LoVo (cell line): Measurements from ENCODE around the gene RCBTB2.

ENCODE experiments used
- DNase-seq: peaks from one replicate; pipeline ENCODE4 v3.0.0-alpha.2; 2016; ENCODE audit warnings: low spot score

The RCBTB2 gene

DNA sequence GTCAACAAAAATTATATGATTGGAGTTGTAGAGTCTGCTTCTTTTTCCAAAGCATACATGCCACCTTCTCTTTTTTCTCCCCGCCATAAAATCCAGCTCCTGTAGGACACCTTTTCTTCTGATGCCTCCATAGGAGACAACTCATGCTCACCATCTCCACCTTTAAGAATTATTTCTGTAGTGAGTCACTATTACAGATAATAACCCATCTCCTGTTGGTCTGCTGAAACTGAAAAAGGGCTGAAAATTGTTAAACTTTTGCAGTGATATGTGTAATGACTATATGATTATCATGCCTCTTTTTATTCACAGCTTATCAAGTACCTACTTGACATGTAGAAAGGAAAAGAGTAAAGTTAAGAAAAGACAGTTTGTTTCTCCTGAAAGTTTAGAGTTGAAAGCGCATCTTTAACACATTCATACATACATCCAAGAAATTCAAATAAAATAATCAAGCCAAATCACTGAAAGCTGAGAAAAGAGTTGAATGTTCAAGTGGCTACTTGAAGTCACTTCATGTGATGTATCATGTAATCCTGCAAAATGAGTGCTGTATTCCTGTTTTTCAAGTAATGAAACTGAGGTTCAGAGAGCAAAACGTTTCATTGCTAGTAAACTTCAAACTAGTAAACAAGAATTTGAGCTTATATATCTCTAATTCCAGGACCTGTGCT, 84.5 kb downstream of the RCBTB2 start:
- no peak for DNase-seq

- no peak for DNase-seq
These were observed 86.4 kb downstream of the RCBTB2 start for GRCh38 chr13:48446464-48446863.

DNA sequence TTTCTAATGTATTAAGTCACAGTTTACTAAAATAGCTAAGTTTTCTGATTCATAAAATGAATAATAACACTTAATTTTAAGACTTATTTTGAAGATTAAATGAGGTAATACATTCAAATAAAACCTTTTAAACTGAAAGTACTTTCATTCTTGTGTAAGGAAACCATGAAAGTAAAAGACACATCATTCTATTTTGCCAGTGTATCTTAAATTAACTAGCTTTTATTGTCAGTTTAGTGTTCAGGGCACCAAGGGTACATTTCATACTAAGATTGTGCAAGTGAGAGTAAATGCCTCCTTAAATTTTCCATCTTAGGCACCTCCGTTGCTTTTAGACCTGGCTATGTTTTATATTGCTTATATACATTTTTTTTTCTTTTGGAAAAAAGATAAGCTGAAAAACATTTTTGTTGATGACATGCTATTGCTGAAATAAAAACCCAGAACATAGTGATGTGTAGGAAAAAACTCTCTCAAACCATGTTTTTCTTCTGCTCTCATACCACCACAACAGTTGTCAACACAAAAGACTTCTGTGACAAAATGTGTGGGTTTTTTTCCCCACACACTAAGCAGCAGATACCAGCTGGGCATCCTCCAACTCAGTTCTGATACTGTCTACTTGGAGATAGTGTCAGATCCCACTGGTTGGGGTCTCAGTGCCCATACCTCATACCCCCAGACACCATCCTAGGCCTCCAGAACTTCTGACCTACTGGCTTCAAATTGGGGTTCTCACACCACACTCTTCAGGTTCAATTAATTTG, 89.3 kb downstream of the RCBTB2 start:
- no peak for DNase-seq
